Activated CD4-positive, alpha-beta T cell treated with anti-CD3 and anti-CD28 coated beads, Interleukin-2, amount 50 U/mL, for 4 hours (primary cell): ENCODE data around the gene DCLK2.
"Not testable (repeated sequence)": the region's sequence is repeated elsewhere in the genome, so short reads cannot be mapped to it uniquely, and the experiment has no call there.

Source experiments
- DNase-seq, 2 experiments: peaks; one replicate each; pipeline ENCODE4 v3.0.0-alpha.2; 2020

DCLK2 gene

GRCh38 chr4:150158041-150158440 lies 79.8 kb downstream of the DCLK2 start:
- DNase-seq = no peak

- no peak for DNase-seq
Measured at GRCh38 chr4:150160473-150160872, 82.2 kb downstream of the DCLK2 start.

GRCh38 chr4:150161109-150161508 lies 82.9 kb downstream of the DCLK2 start:
- no peak for DNase-seq

- not testable (repeated sequence) for DNase-seq
Measured at GRCh38 chr4:150162020-150162419, 83.8 kb downstream of the DCLK2 start.

GRCh38 chr4:150164055-150164454 lies 85.8 kb downstream of the DCLK2 start:
- DNase-seq = no peak

- no peak for DNase-seq
Measured at GRCh38 chr4:150164956-150165629, 86.8 kb downstream of the DCLK2 start.

GRCh38 chr4:150167054-150167453 lies 88.8 kb downstream of the DCLK2 start:
- DNase-seq = no peak

- no peak for DNase-seq
Measured at GRCh38 chr4:150173432-150173861, 95.2 kb downstream of the DCLK2 start.

- DNase-seq = no peak
Measured at GRCh38 chr4:150173982-150174398, 95.7 kb downstream of the DCLK2 start.

- DNase-seq = no peak
Measured at GRCh38 chr4:150176547-150176946, 98.3 kb downstream of the DCLK2 start.

GRCh38 chr4:150178161-150178560 lies 99.9 kb downstream of the DCLK2 start:
- DNase-seq = no peak

GRCh38 chr4:150181536-150181935 lies 103.3 kb downstream of the DCLK2 start:
- no peak for DNase-seq

- no peak for DNase-seq
Measured at GRCh38 chr4:150182794-150183193, 104.5 kb downstream of the DCLK2 start.

- DNase-seq = not testable (repeated sequence)
Measured at GRCh38 chr4:150185033-150185432, 106.8 kb downstream of the DCLK2 start.

- DNase-seq = no peak
Measured at GRCh38 chr4:150192986-150193385, 114.7 kb downstream of the DCLK2 start.

- DNase-seq = not testable (repeated sequence)
Measured at GRCh38 chr4:150197256-150197655, 119.0 kb downstream of the DCLK2 start.

GRCh38 chr4:150199056-150199455 lies 120.8 kb downstream of the DCLK2 start:
- no peak for DNase-seq

- no peak for DNase-seq
Measured at GRCh38 chr4:150205016-150205415, 126.8 kb downstream of the DCLK2 start.

GRCh38 chr4:150206265-150206664 lies 128.0 kb downstream of the DCLK2 start:
- DNase-seq = no peak

- DNase-seq = no peak
Measured at GRCh38 chr4:150206954-150207353, 128.7 kb downstream of the DCLK2 start.

GRCh38 chr4:150207871-150208270 lies 129.6 kb downstream of the DCLK2 start:
- DNase-seq = no peak

- no peak for DNase-seq
Measured at GRCh38 chr4:150209140-150209829, 131.0 kb downstream of the DCLK2 start.

- no peak for DNase-seq
Measured at GRCh38 chr4:150211016-150211415, 132.8 kb downstream of the DCLK2 start.

- no peak for DNase-seq
Measured at GRCh38 chr4:150211799-150212445, 133.7 kb downstream of the DCLK2 start.
